ENCODE results near the gene PPM1B.

DNA sequence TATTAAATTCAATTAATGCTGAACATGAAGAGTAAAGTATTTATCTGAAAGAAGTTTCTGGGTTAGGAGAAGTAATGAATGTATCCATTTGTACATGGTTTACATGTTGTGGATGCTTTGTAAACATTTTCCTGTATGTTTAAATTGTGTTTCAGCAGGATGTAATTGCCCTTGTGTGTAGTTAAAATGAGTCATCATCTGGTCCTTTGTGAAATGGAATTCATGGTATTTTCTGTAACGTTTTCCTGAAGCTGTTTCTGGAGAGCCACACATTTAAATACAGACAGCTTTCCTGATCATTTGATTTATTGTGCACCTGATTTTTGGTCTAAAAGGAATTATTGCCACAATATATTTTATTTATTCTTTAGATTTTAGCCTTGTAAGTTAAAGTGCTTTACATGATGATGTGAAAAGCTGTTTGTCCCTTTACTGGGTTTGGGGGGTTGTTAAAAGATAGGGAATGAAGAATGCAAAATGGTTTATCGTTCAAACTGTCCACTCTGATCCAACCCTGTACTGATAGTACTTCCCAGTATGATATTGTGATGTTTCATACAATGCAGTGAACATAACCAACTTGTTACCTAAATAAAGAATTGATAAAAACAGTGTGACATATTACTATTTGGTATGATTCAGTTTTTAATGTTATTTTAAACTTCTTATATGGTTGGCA lies 64.9 kb downstream of the PPM1B start:
- no peak for TF ChIP-seq TCF7L2 (IDR thresholded peaks at IDR 0.05; ENCODE audit: low read depth, low read length)
- TF ChIP-seq ZNF776 (CRISPR knock-in tag; IDR thresholded peaks at IDR 0.05): no peak
- TF ChIP-seq POLR2AphosphoS5 (IDR thresholded peaks at IDR 0.05; ENCODE audit: low read depth, low read length): no peak
- no peak for TF ChIP-seq HCFC1 (IDR thresholded peaks at IDR 0.05; ENCODE audit: low read depth, low read length)
- no peak; the same call in 1 of the 2 replicates for TF ChIP-seq HDAC2 (CRISPR knock-in tag; IDR thresholded peaks at IDR 0.05)
- TF ChIP-seq ZNF841 (CRISPR knock-in tag; IDR thresholded peaks at IDR 0.05; ENCODE audit: borderline replicate concordance): no peak
- TF ChIP-seq SALL2 (CRISPR knock-in tag; IDR thresholded peaks at IDR 0.05): no peak
